PC-9 (cell line): ENCODE data around the gene MIGA1. TPM values are rescaled to one million over a fixed set of nuclear protein-coding genes. Genes with fewer than 3 reads are reported as not detected.

Experiments
- BruUV-seq: library from RNA; stranded (reverse); fragments of 400-500 nt; replicated peaks from 2 replicates; lab custom pipeline; 2021; lab: Mats Ljungman, UMichigan
- CTCF ChIA-PET: fragments of 300-600 bp; sonication (Branson Sonifier 250); formaldehyde crosslinking; loops from one replicate; lab custom pipeline; 2022; ENCODE audit warnings: antibody characterized with exemption; lab: Charles Lee
- POLR2A ChIA-PET: fragments of 300-600 bp; sonication (Branson Sonifier 250); formaldehyde crosslinking; loops from one replicate; lab custom pipeline; 2022; ENCODE audit warnings: antibody characterized with exemption; ENCODE audit not compliant: unreplicated experiment; lab: Charles Lee
- DNase-seq, 2 experiments: peaks; one replicate each; pipeline versions ENCODE4 v3.0.0 to v3.0.0-alpha.2; 2015 to 2022; ENCODE audit warnings: mixed read lengths in 1 of 2
- H2AFZ ChIP-seq: fragments of 200-600 bp; sonication (generic); 2 replicates; pipeline ENCODE4 v1.8.1; 2017; ENCODE audit warnings: antibody characterized with exemption
- H3F3A ChIP-seq: fragments of 200-600 bp; sonication (generic); 2 replicates; pipeline ENCODE4 v1.8.1; 2017; ENCODE audit warnings: antibody characterized with exemption, mild to moderate bottlenecking, low read depth; ENCODE audit not compliant: insufficient read depth
- H3K27ac ChIP-seq: fragments of 200-600 bp; sonication (generic); 2 replicates; pipeline ENCODE4 v1.6.1; 2016; ENCODE audit warnings: mixed run types
- H3K27me3 ChIP-seq: fragments of 200-600 bp; sonication (generic); 2 replicates; pipeline ENCODE4 v1.6.1; 2016; ENCODE audit warnings: low read depth, mixed run types; ENCODE audit not compliant: insufficient read depth
- H3K36me3 ChIP-seq: fragments of 200-600 bp; sonication (generic); 2 replicates; pipeline ENCODE4 v1.6.1; 2016; ENCODE audit warnings: low read depth, mixed run types
- H3K4me1 ChIP-seq: fragments of 200-600 bp; sonication (generic); replicated peaks from 2 replicates; pipeline ENCODE4 v1.6.1; 2016; ENCODE audit warnings: mixed run types; ENCODE audit not compliant: insufficient read depth
- H3K4me2 ChIP-seq: fragments of 200-600 bp; sonication (generic); 2 replicates; pipeline ENCODE4 v1.6.1; 2017; ENCODE audit warnings: mixed run types
- H3K4me3 ChIP-seq: fragments of 200-600 bp; sonication (generic); 2 replicates; pipeline ENCODE4 v1.6.1; 2016; ENCODE audit warnings: mixed run types
- H3K79me2 ChIP-seq: fragments of 200-600 bp; sonication (generic); 2 replicates; pipeline ENCODE4 v1.6.1; 2017; ENCODE audit warnings: low read depth, mixed run types
- H3K9me2 ChIP-seq: fragments of 200-600 bp; sonication (generic); 2 replicates; pipeline ENCODE4 v1.8.1; 2017; ENCODE audit warnings: mild to moderate bottlenecking; ENCODE audit not compliant: insufficient read depth
- H3K9me3 ChIP-seq: fragments of 200-600 bp; sonication (generic); 2 replicates; pipeline ENCODE4 v1.8.1; 2016; ENCODE audit warnings: low read depth; ENCODE audit not compliant: insufficient read depth
- H4K20me1 ChIP-seq: fragments of 200-600 bp; sonication (generic); 2 replicates; pipeline ENCODE4 v1.8.1; 2017; ENCODE audit not compliant: insufficient read depth
- EZH2 ChIP-seq: fragments of 200-600 bp; sonication (generic); IDR thresholded peaks from 2 replicates; pipeline ENCODE4 v1.8.0; 2017; ENCODE audit warnings: antibody characterized with exemption, low read depth
- intact Hi-C: fragments of 100-400 bp; cut with micrococcal nuclease; formaldehyde crosslinking; loops from one replicate; pipeline ENCODE4 v1.10.0; 2022; ENCODE audit not compliant: unreplicated experiment
- total RNA-seq: library from RNA; stranded (reverse); gene quantifications from 2 replicates; pipeline ENCODE4 v1.2.3, GENCODE V29; 2021
- TF ChIP-seq, protein P1 (sequence below): fragments of 200-600 bp; sonication (generic); conservative IDR thresholded peaks from 2 replicates; pipeline ENCODE4 v1.6.1; 2017; ENCODE audit warnings: mixed run types, antibody characterized with exemption, mild to moderate bottlenecking, moderate library complexity

Gene MIGA1
- total RNA-seq, 1 experiment from 2014 or later, result 11.5 TPM

DNA sequence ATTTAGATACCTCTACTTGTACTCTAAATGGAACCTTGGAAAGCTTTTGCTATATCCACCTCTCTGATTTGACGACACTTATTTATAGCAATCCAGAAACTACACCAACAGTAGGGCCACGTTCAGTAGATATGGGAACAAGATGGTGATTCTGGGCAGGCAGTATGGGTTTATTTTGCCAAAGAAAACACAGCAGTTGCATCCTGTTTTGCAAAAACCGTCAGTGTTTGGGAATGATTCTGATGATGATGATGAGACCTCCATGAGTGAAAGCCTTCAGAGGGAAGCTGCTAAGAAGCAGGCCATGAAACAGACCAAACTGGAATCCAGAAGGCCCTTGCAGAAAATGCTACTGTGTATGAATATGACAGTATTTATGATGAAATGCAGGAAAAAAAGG is 67.5 kb downstream of the MIGA1 start:
- H3K9me3 ChIP-seq, result no peaks in the 10 kb centered on the region
- H3K36me3 ChIP-seq, result no peaks in the 10 kb centered on the region
- no peak overlapping the region for H3K4me3 ChIP-seq
- POLR2A ChIA-PET, result no interaction called here
- no peaks in the 10 kb centered on the region for H4K20me1 ChIP-seq
- H3K27ac ChIP-seq, result no peak overlapping the region
- no peaks in the 10 kb centered on the region for H3K4me1 ChIP-seq
- CTCF ChIA-PET, result no interaction called here
- intact Hi-C loops, result no loop called here
- TF ChIP-seq, protein P1, sequence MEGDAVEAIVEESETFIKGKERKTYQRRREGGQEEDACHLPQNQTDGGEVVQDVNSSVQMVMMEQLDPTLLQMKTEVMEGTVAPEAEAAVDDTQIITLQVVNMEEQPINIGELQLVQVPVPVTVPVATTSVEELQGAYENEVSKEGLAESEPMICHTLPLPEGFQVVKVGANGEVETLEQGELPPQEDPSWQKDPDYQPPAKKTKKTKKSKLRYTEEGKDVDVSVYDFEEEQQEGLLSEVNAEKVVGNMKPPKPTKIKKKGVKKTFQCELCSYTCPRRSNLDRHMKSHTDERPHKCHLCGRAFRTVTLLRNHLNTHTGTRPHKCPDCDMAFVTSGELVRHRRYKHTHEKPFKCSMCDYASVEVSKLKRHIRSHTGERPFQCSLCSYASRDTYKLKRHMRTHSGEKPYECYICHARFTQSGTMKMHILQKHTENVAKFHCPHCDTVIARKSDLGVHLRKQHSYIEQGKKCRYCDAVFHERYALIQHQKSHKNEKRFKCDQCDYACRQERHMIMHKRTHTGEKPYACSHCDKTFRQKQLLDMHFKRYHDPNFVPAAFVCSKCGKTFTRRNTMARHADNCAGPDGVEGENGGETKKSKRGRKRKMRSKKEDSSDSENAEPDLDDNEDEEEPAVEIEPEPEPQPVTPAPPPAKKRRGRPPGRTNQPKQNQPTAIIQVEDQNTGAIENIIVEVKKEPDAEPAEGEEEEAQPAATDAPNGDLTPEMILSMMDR, result no peak
- no peak for TF ChIP-seq EZH2
- H3K9me2 ChIP-seq, result no peaks in the 10 kb centered on the region
- no peak overlapping the region for H2AFZ ChIP-seq
- H3K27me3 ChIP-seq, result no peaks in the 10 kb centered on the region
- H3F3A ChIP-seq, result no peaks in the 10 kb centered on the region
- no peak for DNase-seq
- no peaks in the 10 kb centered on the region for H3K79me2 ChIP-seq
- H3K4me2 ChIP-seq, result no peak overlapping the region
- BruUV-seq, result no TSS peak

DNA sequence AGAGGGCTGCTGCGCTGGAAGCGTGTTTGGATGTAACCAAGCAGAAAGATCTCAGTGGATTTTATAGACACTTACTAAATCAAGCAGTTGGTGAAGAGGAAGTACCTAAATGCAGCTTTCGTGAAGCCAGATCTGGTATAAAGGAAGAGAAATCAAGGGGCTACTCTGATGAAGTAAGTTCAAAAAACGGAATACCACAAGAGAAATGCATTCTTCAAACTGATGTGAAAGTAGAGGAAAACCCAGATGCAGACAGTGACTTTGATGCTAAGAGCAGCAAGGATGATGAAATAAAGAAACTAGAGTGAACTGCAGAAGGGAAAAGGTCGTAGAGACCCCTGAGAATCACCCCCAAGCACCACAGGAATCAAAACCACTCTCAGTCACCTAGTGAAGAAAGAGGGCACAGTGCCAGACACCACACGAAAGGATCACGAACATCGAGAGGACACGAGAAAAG is 68.2 kb downstream of the MIGA1 start:
- Histone ChIP-seq H3F3A (no peaks in the 10 kb centered on the region), H3K4me2 (no peak overlapping the region), H3K4me1 (no peaks in the 10 kb centered on the region), H3K9me2 (no peaks in the 10 kb centered on the region), H3K36me3 (no peaks in the 10 kb centered on the region), H3K27me3 (no peaks in the 10 kb centered on the region), H4K20me1 (no peaks in the 10 kb centered on the region), H3K9me3 (no peaks in the 10 kb centered on the region), H2AFZ (no peak overlapping the region), H3K27ac (no peak overlapping the region), H3K79me2 (no peaks in the 10 kb centered on the region), H3K4me3 (no peak overlapping the region)
- intact Hi-C loops, result no loop called here
- BruUV-seq, result no TSS peak
- TF ChIP-seq, protein P1, result no peak
- no peak for TF ChIP-seq EZH2
- DNase-seq, result no peak
- ChIA-PET POLR2A (no interaction called here), CTCF (no interaction called here)

DNA sequence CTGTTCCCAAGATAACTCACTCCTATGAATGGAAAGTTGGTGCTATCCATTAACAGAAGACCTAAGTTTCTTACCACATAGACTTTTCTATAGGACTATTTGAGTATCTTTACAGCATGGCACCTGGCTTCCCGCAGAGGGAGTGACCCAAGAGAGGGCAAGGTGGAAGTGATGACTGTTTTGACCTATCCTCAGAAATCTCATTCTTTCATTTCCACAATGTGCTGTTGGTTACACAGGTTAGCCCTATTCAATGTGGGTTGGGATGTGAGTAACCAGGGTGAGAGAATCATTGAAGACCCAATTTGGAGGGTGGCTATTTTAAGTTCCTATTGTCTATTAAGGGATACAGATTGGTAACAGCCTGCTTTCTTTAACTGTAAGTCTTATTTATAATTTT is 70.6 kb downstream of the MIGA1 start:
- no peak overlapping the region for H3K4me2 ChIP-seq
- H3K9me3 ChIP-seq, result peaks cover 5% of the 10 kb centered on the region; the same call in 1 of the 2 replicates
- H3K9me2 ChIP-seq, result no peaks in the 10 kb centered on the region; the same call in 1 of the 2 replicates
- ChIA-PET POLR2A (no interaction called here), CTCF (no interaction called here)
- no peak overlapping the region for H2AFZ ChIP-seq
- TF ChIP-seq EZH2, result no peak
- TF ChIP-seq, protein P1, result no peak
- H3K79me2 ChIP-seq, result no peaks in the 10 kb centered on the region
- intact Hi-C loops, result no loop called here
- DNase-seq, result no peak
- H4K20me1 ChIP-seq, result no peaks in the 10 kb centered on the region
- no TSS peak for BruUV-seq
- no peak overlapping the region for H3K4me3 ChIP-seq
- no peaks in the 10 kb centered on the region for H3K27me3 ChIP-seq
- H3K4me1 ChIP-seq, result no peaks in the 10 kb centered on the region
- H3F3A ChIP-seq, result no peaks in the 10 kb centered on the region
- no peak overlapping the region for H3K27ac ChIP-seq
- H3K36me3 ChIP-seq, result no peaks in the 10 kb centered on the region
